Fibroblast of lung (primary cell): ENCODE data around the gene PADI2. TPM values are rescaled to one million over a fixed set of nuclear protein-coding genes. Genes with fewer than 3 reads are reported as not detected.

Experiments used
- DNase-seq, 2 donors: peaks; one replicate each; pipeline versions ENCODE4 v3.0.0 to v3.0.0-alpha.2; 2010; ENCODE audit warnings: low read depth in 2 of 2
- H2AFZ ChIP-seq: 2 replicates; pipeline ENCODE4 v1.5.1; 2012; ENCODE audit warnings: low read length, control low read depth, inconsistent platforms
- H3K27ac ChIP-seq: 2 replicates; pipeline ENCODE4 v1.5.1; 2011; ENCODE audit warnings: low read length, control low read depth; ENCODE audit not compliant: insufficient read depth
- H3K27me3 ChIP-seq: 2 replicates; pipeline ENCODE4 v1.5.1; 2011; ENCODE audit warnings: mild to moderate bottlenecking, low read length; ENCODE audit not compliant: control insufficient read depth, insufficient read depth
- H3K36me3 ChIP-seq: 2 replicates; pipeline ENCODE4 v1.5.1; 2011; ENCODE audit warnings: low read length; ENCODE audit not compliant: control insufficient read depth, insufficient read depth
- H3K4me1 ChIP-seq: 2 replicates; pipeline ENCODE4 v1.5.1; 2011; ENCODE audit warnings: low read length; ENCODE audit not compliant: control insufficient read depth, insufficient read depth; ENCODE audit errors: extremely low read depth
- H3K4me2 ChIP-seq: 2 replicates; pipeline ENCODE4 v1.5.1; 2011; ENCODE audit warnings: low read length, control low read depth; ENCODE audit not compliant: insufficient read depth; ENCODE audit errors: extremely low read depth
- H3K4me3 ChIP-seq, 4 experiments: fragments of 200-600 bp in 1 of 4; sonication (generic) in 1 of 4; replicated peaks in 1 of 4; 2 replicates each; pipeline ENCODE4 v1.5.1; 2011 to 2016; ENCODE audit warnings: low read length in 4 of 4, low read depth in 3 of 4, mild to moderate bottlenecking in 3 of 4, control low read depth in 2 of 4, inconsistent platforms in 1 of 4, mixed read lengths in 1 of 4; ENCODE audit not compliant: insufficient read depth in 1 of 4; ENCODE audit errors: control extremely low read depth in 1 of 4
- H3K79me2 ChIP-seq: 2 replicates; pipeline ENCODE4 v1.5.1; 2012; ENCODE audit warnings: mild to moderate bottlenecking, low read length, inconsistent platforms; ENCODE audit not compliant: control insufficient read depth, insufficient read depth
- H3K9ac ChIP-seq: 2 replicates; pipeline ENCODE4 v1.5.1; 2011; ENCODE audit warnings: mild to moderate bottlenecking, low read length, control low read depth; ENCODE audit not compliant: insufficient read depth
- H3K9me3 ChIP-seq: 2 replicates; pipeline ENCODE4 v1.5.1; 2012; ENCODE audit warnings: low read depth, low read length; ENCODE audit not compliant: control insufficient read depth, insufficient read depth
- H4K20me1 ChIP-seq: 2 replicates; pipeline ENCODE4 v1.5.1; 2011; ENCODE audit warnings: low read length; ENCODE audit not compliant: control insufficient read depth, insufficient read depth; ENCODE audit errors: extremely low read depth
- EZH2 ChIP-seq: IDR thresholded peaks from 2 replicates; pipeline ENCODE4 v1.5.1; 2012; ENCODE audit warnings: low read length, control low read depth, mild to moderate bottlenecking; ENCODE audit errors: missing control alignments
- polyA plus RNA-seq, 2 donors: library from polyadenylated mRNA; depleted of rRNA in 1 of 2; stranded (reverse) in 1 of 2; unstranded in 1 of 2; fragments of >200 nt; gene quantifications; 2 replicates each; pipeline ENCODE4 v1.2.1, GENCODE V29; 2011 to 2012; ENCODE audit warnings: missing spikeins in 1 of 2
- total RNA-seq: library from RNA; depleted of rRNA; stranded (reverse); fragments of >200 nt; gene quantifications from 2 replicates; pipeline ENCODE4 v1.2.1, GENCODE V29; 2014
- TF ChIP-seq, protein P1 (sequence below), 2 donors: IDR thresholded peaks in 1 of 2; conservative IDR thresholded peaks in 1 of 2; 1 replicate in 1 of 2; 2 replicates in 1 of 2; pipeline ENCODE4 v1.5.1; 2011 to 2012; ENCODE audit warnings: low read length in 2 of 2, control low read depth in 1 of 2, inconsistent platforms in 1 of 2, low read depth in 1 of 2, mild to moderate bottlenecking in 1 of 2

PADI2 gene
- total and polyA plus RNA-seq, 2 donors (not counting 1 experiment from before 2014, with no cell fraction given) = 0.03 TPM; not detected in 1

DNA sequence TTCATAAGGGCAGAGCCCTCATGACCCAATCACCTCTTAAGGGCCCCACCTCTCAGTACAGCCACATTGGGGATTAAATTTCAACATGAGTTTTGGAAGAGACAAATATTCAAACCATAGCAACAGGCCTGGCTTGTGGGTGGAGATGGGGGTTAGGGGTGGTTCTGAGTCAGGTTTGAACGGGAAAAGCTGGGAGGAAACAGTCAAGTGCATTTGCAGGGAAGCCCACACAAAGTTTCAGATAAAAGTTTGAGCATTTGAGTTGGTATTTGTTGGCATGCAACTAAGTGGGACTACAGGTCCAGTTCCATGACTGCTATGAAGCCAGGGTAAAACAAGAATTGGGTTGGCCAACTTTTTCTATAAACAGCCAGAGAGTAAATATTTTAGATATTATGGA is 21.0 kb upstream of the PADI2 start:
- no peaks in the 10 kb centered on the region for H3K27me3 ChIP-seq
- H2AFZ ChIP-seq = no peak overlapping the region
- no peaks in the 10 kb centered on the region for H3K36me3 ChIP-seq
- H3K4me1 ChIP-seq = no peaks in the 10 kb centered on the region
- H3K9me3 ChIP-seq = no peaks in the 10 kb centered on the region
- H3K27ac ChIP-seq = no peak overlapping the region
- peak in 1 of 2 donors; percentile 66 for DNase-seq
- H3K4me2 ChIP-seq = no peak overlapping the region
- no peaks in the 10 kb centered on the region for H3K79me2 ChIP-seq
- no peaks in the 10 kb centered on the region for H4K20me1 ChIP-seq
- H3K4me3 ChIP-seq = no peak overlapping the region
- TF ChIP-seq, protein P1, sequence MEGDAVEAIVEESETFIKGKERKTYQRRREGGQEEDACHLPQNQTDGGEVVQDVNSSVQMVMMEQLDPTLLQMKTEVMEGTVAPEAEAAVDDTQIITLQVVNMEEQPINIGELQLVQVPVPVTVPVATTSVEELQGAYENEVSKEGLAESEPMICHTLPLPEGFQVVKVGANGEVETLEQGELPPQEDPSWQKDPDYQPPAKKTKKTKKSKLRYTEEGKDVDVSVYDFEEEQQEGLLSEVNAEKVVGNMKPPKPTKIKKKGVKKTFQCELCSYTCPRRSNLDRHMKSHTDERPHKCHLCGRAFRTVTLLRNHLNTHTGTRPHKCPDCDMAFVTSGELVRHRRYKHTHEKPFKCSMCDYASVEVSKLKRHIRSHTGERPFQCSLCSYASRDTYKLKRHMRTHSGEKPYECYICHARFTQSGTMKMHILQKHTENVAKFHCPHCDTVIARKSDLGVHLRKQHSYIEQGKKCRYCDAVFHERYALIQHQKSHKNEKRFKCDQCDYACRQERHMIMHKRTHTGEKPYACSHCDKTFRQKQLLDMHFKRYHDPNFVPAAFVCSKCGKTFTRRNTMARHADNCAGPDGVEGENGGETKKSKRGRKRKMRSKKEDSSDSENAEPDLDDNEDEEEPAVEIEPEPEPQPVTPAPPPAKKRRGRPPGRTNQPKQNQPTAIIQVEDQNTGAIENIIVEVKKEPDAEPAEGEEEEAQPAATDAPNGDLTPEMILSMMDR (conservative IDR thresholded peaks at IDR 0.05 in 1 of 2, IDR thresholded peaks at IDR 0.05 in 1 of 2; ENCODE audit: low read depth in 1 of 2, low read length in 2 of 2) = no peak
- TF ChIP-seq EZH2 = no peak
- H3K9ac ChIP-seq = no peak overlapping the region

DNA sequence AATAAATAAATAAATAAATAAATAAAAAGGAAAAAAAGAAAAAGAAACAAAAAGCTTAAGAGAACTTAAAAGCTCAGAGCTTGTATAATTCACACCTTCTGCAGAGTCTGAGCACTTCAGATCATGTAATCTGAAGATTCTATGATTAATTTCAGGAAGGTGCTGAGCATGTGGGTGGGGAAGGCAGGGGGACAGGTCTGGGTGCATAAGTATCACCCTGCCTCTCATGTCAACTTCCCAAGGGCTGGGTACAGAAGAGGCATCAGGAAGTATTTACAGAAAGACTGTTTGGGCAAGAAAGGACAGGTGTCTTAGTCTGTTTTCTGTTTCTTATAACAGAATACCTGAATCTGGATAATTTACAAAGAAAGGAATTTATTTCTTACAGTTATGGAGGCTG is 20.4 kb upstream of the PADI2 start:
- H3K27ac ChIP-seq = no peak overlapping the region
- H3K79me2 ChIP-seq = no peaks in the 10 kb centered on the region

DNA sequence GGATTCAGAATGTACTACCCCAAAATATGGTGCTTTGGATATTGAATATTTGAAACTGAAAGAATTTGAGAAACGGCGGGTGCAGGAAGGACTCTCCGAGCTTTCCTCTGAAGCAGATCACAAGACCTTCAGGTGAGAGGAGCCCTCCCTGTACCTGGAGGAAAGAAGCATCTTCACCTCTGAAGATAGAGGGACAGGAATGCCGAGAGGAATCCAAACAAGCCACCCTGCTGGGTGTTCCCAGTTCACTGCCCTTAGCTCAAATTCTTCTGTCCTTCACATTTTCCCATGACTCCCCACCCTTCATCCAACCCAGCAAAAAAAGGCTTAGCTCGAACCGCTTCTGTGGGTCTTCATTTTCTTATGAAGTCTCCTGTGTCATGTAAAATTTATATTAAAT is 18.2 kb upstream of the PADI2 start:
- TF ChIP-seq, protein P1 (conservative IDR thresholded peaks at IDR 0.05 in 1 of 2, IDR thresholded peaks at IDR 0.05 in 1 of 2; ENCODE audit: low read depth in 1 of 2, low read length in 2 of 2) = no peak
- TF ChIP-seq EZH2 = no peak
- no peak overlapping the region for H3K9ac ChIP-seq
- H3K4me3 ChIP-seq = no peak overlapping the region
- no peaks in the 10 kb centered on the region for H3K9me3 ChIP-seq
- H2AFZ ChIP-seq = no peak overlapping the region
- H3K79me2 ChIP-seq = no peaks in the 10 kb centered on the region
- no peaks in the 10 kb centered on the region for H3K27me3 ChIP-seq
- H3K4me2 ChIP-seq = no peak overlapping the region
- no peak overlapping the region for H3K27ac ChIP-seq
- no peaks in the 10 kb centered on the region for H4K20me1 ChIP-seq
- H3K4me1 ChIP-seq = no peaks in the 10 kb centered on the region
- no peaks in the 10 kb centered on the region for H3K36me3 ChIP-seq
- DNase-seq = no peak

More for the DNA sequence above, 20.4 kb upstream of the PADI2 start:
- Histone ChIP-seq H3K4me2 (no peak overlapping the region), H3K36me3 (no peaks in the 10 kb centered on the region), H3K9me3 (no peaks in the 10 kb centered on the region), H3K9ac (no peak overlapping the region), H3K27me3 (no peaks in the 10 kb centered on the region), H3K4me3 (no peak overlapping the region), H2AFZ (no peak overlapping the region), H4K20me1 (no peaks in the 10 kb centered on the region), H3K4me1 (no peaks in the 10 kb centered on the region)
- DNase-seq = no peak
- TF ChIP-seq, protein P1 (conservative IDR thresholded peaks at IDR 0.05 in 1 of 2, IDR thresholded peaks at IDR 0.05 in 1 of 2; ENCODE audit: low read depth in 1 of 2, low read length in 2 of 2) = no peak
- TF ChIP-seq EZH2 = no peak
